Femur (tissue), 1 donor: ENCODE results near the gene LBP.
A peak's percentile ranks its signal among the peaks of the same experiment; 100 is the strongest.
"Not testable (repeated sequence)": the region's sequence is repeated elsewhere in the genome, so short reads cannot be mapped to it uniquely, and the experiment has no call there.

Experiments
- DNase-seq: peaks from one replicate; pipeline ENCODE4 v3.0.0-alpha.2; 2017

LBP gene, protein sequence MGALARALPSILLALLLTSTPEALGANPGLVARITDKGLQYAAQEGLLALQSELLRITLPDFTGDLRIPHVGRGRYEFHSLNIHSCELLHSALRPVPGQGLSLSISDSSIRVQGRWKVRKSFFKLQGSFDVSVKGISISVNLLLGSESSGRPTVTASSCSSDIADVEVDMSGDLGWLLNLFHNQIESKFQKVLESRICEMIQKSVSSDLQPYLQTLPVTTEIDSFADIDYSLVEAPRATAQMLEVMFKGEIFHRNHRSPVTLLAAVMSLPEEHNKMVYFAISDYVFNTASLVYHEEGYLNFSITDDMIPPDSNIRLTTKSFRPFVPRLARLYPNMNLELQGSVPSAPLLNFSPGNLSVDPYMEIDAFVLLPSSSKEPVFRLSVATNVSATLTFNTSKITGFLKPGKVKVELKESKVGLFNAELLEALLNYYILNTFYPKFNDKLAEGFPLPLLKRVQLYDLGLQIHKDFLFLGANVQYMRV

DNA sequence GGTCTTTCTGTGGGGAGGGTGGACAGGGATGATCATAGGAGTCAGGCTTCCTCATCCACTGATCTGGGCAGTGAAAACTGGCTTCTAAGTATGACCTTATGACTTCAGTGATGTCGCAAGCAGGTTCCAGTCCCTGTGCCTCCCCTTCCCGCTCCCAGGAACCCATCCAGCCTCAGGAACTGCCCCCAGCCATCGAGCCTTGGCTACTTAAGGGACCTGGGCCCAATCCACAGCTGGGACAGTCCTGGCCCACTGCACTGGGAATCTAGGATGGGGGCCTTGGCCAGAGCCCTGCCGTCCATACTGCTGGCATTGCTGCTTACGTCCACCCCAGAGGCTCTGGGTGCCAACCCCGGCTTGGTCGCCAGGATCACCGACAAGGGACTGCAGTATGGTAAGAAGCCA, at the start of gene LBP:
LBP (plus strand) TSS at position 236 of the 405 bp plus-strand sequence; CDS start at position 271, 35 bp downstream.
- DNase-seq = no peak

DNA sequence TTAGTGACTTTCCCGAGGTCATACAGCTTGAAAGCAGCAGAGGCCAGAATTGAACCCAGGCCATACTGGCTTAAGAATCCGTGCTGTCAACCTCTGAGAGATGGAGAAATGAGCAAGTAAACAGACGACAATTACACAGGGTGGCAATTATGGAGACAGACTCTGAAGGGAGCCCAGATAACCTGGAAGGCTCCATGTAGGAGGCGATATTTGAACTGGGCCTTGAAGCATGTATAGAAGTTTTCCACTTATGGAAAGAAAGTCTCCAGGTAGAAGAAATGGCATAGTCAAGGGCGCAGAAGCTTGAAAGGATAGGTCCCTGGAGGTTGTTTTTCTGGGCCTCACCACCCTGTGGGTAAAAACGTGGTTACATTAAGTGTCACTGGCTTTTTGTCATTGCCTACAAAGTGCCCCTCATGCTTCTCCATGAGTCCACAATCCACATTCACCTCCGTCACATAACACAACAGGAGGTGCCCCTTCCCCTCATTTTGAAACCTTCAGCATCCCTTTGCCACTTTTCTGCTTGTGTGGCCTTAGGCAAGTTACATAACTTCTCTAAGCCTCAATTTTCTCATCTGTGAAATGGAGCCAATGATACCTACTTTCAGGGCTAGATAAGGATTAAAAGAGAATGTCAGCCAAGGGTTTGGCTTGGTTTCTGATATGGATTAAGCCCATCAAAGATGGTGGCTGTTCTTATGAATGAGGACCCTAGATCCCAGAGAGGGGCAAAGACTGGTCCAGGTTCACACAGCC, 48.2 kb upstream of the LBP start:
- no peak for DNase-seq

DNA sequence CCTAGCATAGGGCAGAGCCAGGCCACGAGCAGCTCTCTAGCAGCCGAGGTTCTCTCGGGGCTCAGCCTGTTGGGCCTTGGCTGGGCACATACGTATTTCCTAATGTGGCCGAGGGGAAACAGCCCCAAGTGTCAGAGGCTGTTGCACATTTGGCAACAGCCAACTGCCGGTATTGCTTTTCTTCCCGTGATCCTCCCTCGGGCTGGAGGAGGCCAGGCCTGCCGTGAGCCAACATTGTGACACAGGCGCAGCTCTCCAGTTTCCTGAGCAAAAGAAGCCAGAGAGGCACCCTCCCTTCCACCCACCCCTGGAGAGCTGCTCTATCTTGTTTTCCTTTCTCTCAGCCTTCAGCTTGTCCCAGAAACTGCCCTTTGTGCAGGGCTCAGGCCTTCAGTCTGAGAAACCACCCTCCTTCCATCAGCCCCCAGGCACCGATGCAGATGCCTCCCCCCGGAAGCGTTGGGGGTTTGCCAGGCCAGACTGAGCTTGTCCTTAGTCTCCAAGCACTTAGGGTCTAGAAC, 47.5 kb upstream of the LBP start:
- peak; percentile 85 for DNase-seq

DNA sequence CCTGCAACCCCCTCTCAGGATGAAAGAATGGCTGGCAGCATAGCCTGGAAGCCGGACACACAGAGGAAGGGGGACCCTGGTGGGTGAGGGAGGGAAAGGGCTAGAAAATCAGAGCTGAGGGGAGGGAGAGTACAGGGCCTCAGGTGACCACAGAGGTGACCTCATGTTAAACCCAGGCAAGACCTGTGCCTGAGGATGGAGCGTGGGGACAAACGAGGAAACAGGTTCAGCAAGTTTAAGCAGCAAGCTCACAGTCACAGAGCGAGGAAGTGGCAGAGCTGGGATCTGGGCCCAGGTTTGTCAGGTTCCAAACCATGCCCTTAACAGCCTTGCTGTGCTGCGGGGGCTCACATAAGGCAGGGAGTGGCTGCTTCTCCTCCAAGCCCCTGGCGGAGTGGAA, 46.3 kb upstream of the LBP start:
- DNase-seq = no peak

DNA sequence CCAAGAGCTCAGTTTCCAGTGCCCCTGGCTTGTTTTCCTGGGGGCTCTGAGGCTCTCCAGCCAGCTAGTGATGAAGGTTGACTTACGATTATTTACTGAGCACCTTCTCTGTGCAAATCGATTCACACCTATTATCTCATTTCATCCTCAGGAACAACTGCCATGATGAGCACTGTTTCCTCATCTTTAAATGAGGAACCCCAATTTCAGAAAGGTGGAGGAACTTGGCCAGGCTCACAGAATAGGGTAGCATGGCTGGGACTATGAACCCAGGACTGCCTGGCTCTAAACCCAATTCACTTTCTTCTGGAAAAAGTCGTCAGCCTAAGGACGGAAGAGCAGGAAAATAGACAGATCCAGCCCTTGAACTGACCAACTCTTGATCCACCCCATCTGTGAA, 45.8 kb upstream of the LBP start:
- no peak for DNase-seq

DNA sequence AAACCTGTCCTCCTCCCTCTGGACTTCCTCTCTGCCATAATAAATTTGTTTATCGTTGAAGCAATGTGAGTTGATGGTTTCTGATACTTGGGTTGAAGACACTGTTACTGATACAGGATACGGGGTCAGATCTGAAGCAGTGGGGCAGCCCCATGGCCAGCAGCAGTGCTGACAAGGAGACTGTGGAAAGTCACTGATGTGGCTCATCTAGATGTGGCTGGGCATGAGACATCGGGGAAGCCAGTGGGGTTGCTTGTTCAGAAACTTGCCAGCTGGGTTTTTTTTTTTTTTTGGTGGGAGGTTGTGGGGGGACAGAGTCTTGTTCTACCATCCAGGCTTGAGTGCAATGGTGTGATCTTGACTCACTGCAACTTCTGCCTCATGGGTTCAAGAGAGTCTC, 45.0 kb upstream of the LBP start:
- no peak for DNase-seq

DNA sequence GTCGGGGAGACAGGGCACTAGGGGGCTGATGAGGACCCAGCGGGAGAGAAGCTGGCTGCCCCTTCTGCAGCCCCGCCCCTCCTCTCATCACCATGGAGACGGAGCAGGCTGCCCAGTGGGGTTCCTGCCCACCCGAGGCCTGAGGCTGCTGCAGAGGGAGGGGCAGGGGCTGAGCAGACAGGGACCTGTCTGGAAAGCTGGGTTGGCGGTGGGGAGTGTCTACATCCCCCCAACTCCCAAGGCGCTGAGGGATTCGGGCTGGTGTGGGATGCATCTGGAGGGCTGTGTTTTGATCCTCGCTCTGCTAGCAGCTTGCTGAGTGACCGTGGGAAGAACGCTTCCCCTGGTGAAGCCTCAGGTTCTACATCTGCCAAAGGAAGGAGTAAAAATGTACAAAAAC, 43.5 kb upstream of the LBP start:
- DNase-seq = peak; percentile 45

DNA sequence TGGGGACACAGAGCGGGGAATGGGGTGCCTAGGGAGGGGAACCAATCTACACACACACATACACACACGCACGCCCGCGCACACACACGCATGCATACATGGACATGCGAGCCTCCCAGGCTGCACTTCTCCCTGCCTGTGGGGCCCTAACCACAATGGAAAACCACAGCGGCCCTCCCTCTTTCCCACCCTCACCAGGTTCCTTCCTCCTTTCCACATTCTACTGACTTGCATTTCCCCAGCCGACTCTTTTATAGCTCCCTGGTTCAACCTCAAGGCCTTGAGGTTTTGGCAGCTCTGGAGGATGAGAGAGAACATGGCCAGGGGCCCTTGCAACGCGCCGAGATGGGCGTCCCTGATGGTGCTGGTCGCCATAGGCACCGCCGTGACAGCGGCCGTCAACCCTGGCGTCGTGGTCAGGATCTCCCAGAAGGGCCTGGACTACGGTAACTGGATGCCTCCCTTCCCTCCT, 42.3 kb upstream of the LBP start, which contains the start of gene BPI:
BPI (plus strand) TSS at position 249 of the 472 bp plus-strand sequence; CDS start at position 317, 68 bp downstream.
- peak; percentile 84 for DNase-seq

DNA sequence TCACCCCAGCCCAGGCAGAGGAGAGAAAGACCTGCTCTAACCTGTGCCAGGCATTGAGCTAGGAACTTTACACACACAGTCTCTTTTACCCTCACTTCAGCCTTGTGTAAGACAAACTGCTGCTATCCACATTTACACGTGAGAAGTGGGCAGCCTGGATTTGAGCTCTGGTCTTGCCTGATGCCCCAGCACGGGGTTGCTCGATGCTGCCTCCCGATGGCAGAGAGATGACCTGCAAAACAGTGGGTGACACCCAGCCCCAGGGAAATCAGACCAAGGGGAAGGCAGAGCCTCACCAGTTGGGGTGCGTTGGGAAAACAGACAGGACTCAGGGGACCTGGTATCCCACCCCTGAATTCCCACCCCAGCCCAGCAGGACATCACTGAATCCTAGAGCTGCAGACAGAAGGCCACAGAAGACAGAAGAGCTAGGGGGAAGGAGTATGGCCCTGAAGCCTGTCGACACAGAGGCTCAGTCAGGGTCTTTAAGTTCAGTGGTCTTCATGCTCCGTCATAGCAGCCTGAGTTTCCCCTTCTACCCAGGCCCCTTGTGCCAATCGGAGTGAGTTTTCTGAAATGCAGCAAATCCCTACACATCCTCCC, 41.3 kb upstream of the LBP start:
- no peak for DNase-seq

DNA sequence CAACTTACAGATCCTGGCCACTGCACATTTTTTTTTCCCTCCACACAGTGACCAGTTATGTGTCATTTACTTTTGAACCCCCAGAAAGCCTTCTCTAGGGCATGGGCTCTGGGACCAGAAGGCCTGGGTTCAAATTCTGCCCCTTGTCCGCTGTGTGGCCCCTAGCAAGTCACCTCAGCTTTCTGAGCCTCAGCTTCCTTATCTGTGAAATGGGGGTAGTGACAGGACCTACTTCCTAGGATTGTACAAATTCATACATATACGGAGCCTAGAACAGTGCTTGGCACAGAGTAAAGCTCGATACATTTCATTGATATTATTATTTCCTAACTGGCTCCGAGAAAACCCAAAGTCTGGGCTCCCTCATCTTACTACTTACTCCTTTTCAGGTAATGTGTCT, 40.7 kb upstream of the LBP start:
- DNase-seq = no peak

DNA sequence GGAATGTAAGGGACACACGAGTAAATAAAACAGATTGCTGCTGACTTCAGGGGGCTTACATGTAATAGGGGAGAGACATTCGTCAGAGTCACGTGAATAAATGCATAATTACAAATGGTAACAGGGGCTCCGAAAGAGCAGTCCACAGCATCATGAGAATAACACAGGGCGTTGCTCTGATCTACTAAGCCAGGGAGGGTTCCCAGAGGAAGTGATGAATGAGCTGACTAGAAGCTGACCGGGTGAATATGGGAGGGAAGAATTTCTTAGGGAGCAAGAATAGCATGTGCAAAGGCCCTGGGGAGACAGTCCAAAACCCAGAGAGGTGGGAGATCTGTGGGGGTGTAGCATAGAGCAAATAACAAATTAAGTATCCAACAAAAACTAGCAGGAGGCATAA, 39.9 kb upstream of the LBP start:
- no peak for DNase-seq

DNA sequence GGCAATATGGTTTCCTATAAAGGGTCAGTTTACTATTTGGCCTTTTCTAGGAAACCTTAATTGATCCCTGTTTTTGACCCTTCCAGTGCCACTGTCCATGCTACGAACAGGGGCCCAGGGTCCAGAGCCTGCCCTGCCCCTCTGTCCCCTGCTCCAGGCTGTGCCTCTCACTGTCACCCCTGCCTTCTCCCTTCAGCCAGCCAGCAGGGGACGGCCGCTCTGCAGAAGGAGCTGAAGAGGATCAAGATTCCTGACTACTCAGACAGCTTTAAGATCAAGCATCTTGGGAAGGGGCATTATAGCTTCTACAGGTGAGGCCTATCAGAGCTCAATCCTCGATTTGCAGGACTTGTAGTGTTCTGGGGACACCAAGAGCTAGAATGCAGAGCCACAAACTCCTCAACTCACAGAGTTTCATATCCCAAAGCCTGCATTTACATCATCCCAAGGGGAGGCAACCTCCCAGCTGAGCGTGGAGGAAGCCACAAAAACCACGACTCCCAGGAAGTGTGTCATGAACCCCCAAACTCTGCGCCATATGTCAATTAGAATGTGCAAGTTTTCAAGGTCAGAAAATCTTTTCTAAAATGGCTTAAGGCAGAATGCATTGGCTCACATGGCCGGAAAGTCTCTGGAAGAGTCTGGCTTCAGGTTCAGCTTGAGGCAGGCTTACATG, 38.8 kb upstream of the LBP start:
- DNase-seq = no peak

DNA sequence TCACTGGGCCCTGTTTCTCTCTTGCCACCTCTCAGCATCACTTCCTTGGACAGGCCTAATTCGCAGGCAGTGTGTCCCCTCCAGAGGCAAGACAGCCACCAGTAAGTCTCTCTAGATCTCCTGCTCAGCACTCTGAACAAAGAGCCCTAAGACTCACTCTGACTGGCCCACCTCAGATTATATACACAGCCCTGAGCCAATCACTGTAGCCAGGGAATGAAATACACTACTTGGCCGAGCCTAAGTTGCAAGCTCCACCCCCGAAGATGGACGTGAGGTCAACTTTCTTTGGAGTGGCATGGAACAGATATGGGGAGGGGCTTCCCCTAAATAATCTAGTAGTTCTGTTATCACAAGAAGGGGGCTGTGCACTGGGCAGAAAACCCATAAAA, 38.2 kb upstream of the LBP start:
- DNase-seq = no peak

DNA sequence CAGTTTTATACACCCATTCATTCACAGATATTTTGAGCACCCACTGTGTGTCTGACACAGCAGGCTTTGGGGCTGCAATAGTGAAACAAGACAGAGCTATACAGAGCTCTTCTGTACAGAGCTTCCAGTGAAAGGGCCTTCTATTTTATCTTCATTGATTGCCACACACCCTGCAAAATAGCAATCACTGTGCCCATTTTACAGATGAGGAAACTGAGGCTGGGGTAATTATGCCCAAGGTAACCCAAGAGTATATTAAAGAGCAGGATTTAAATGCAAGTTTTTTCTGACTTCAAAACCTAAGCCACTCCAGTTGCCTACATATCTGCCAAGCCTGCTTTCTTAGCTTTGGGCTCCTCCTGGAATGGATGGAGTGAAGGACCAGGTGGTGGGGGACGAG, 37.8 kb upstream of the LBP start:
- no peak for DNase-seq

DNA sequence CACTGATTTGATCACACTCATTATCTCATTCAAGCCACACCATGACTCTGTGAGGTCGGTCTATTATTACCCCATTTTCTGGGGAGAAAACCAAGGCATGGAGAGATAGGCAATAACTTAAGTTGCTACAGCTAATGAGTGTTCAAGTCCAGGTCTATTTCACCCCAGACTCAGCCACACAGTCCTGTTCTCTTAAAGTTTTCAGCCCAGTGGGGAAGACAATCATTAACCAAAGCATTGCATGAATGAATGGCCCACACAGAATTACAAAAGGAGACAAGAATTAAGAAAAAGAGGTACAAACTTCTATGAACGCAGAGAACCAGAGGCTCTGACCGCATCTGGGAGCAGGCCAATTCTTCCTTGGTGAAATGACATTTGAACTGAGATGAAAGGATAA, 35.2 kb upstream of the LBP start:
- DNase-seq = no peak

DNA sequence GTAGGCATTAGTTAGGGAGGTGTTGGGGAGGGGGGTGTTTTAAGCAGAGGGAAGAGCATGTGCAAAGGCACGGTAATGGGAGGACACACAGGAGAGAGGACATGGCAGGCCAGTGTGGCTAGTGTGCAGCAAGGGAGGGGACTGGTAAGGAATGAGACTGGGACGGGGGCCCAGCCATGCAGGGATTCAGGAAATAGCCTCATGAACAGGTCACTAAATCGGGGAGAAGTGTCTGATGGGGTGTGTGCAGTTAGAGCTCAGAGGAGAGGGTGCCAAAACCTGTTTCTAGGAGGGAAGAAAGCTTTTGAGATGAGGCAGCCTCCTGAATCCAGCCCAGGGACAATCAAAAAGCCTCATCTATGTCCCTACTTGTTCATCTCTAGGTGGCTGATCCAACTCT, 34.8 kb upstream of the LBP start:
- DNase-seq = no peak

DNA sequence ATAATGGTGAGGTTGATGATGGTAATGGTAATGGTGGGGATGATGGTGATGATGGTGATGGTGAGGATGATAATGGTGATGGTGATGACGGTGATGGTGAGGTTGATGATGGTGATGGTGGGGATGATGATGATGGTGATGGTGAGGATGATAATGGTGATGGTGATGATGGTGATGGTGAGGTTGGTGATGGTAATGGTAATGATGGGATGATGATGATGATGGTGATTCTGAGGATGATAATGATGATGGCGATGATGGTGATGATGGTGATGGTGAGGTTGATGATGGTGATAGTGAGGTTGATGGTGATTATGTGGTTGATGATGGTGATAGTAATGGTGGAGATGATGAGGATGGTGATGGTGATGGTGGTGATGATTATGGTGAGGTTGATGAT, 32.6 kb upstream of the LBP start:
- no peak for DNase-seq

DNA sequence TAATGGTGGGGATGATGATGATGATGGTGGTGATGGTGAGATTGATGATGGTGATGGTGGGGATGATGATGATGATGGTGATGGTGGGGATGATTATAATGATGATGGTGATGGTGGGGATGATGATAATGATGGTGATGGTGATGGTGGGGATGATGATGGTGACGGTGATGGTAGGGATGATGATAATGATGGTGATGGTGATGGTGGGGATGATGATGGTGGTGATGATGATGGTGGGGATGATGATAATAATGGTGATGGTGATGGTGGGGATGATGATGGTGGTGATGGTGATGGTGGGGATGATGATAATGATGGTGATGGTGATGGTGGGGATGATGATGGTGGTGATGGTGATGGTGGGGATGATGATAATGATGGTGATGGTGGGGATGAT, 31.9 kb upstream of the LBP start:
- DNase-seq = not testable (repeated sequence)

DNA sequence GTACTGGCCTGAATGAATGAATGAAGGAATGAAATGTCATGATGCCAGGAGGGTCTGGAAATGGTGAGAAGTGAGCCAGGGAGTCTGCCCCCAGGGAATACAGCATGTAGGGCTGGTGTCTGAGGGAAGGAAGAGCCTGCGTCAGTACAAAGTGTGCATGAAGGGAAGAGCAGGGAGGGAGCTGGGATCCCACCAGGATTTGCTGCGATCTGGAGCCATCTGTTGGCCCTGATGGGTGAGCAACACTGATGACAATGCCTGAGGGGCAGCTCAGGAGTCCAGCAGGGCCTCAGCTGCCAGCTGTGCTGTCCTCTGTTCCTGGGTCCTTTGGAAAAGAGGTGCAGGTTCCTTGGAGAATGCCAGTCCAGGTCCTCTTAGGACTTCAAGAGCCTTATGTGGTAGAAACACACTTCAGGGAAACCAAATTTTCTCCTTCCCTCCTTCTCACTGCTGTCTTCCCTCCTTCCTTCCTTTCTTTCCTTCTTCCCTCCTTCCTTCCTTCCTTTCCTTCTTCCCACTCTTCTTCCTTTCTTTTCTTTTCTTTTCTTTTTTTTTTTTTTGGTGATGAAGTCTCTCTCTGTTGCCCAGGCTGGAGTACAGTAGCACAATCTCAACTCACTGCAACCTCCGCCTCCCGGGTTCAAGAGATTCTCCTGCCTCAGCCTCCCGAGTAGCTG, 30.9 kb upstream of the LBP start:
- no peak for DNase-seq

DNA sequence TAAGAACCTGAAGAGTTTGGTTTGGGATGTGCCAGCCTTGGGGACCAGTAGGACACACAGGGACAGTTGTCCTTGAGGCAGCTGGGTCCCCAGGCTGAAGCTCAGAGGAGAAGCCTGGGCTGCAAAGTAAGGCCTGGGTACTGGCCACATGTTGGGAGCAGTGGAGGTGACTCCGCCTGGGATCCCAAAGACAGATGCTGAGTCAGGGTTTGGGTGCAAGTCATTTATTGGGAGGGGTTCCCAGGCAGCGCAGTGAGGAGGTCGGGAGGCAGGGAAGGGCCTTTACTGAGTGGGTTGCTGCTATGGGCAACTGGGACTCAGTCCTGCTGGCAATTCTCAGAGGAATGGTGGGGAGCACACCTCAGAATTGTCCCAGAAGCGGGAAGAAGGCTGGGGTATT, 29.9 kb upstream of the LBP start:
- DNase-seq = no peak

DNA sequence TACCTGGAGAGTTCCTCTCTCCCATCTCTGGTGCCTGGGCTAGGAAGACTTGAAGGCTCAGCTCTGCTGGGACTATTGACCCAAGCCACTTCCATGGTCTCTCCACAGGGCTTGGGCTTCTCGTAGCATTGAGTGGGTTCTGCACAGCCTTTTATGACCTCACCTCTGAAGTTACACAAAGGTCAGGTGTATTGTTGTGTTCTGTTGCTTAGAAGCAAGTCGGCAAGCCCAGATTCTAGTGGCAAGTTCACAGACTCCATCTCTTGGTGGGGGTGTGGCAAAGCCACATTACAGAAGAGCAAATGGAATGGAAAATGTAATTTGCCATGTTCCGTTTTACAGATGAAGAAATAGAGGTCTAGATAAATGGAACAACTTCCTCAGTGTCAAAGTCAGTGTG, 28.9 kb upstream of the LBP start:
- no peak for DNase-seq

DNA sequence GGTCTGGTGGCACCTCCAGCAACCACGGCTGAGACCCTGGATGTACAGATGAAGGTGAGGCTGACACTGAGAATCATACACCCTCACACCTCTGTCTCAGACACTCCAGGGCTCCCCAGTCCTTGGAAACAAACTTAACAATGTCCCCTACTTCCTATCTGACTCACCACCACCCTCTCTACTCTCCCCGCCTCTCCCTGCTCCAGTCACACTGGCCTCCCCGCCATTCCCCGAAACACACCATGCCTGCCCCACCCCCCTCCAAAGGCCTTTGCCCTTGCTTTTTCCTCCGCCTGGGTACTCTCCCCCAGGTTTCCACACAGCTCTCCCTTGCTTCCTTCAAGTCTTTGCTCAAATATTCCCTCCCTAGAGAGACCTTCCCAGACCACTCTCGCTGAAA, 26.1 kb upstream of the LBP start:
- no peak for DNase-seq
